GM19193 (cell line): ENCODE measurements around the gene PAQR8.

Experiments
- POLR2A ChIP-seq: IDR thresholded peaks from 4 replicates; pipeline ENCODE4 v1.6.1; 2011; ENCODE audit not compliant: insufficient read depth, insufficient read length; ENCODE audit errors: extremely low read depth

PAQR8 gene

GRCh38 chr6:52409499-52409898, 47.5 kb downstream of the PAQR8 start:
- TF ChIP-seq POLR2A = no peak

GRCh38 chr6:52410979-52411378, 49.0 kb downstream of the PAQR8 start:
- TF ChIP-seq POLR2A = no peak

- TF ChIP-seq POLR2A = no peak
Measured at GRCh38 chr6:52411911-52412310, 50.0 kb downstream of the PAQR8 start.

- no peak for TF ChIP-seq POLR2A
Measured at GRCh38 chr6:52415333-52415732, 53.4 kb downstream of the PAQR8 start.

GRCh38 chr6:52415917-52416628, 54.1 kb downstream of the PAQR8 start:
- no peak for TF ChIP-seq POLR2A

- TF ChIP-seq POLR2A = no peak
Measured at GRCh38 chr6:52416629-52417151, 54.7 kb downstream of the PAQR8 start.

- TF ChIP-seq POLR2A = no peak
Measured at GRCh38 chr6:52417675-52418111, 55.7 kb downstream of the PAQR8 start.

- no peak for TF ChIP-seq POLR2A
Measured at GRCh38 chr6:52418606-52419005, 56.7 kb downstream of the PAQR8 start.

GRCh38 chr6:52419809-52420667, 58.1 kb downstream of the PAQR8 start, which contains the start of gene EFHC1:
Gene EFHC1 (plus strand): TSS chr6:52420342. CDS start chr6:52420411, 69 bp downstream.
- peak; percentile 92 for TF ChIP-seq POLR2A

GRCh38 chr6:52420668-52421358, 58.9 kb downstream of the PAQR8 start:
- no peak for TF ChIP-seq POLR2A

GRCh38 chr6:52422156-52422555, 60.2 kb downstream of the PAQR8 start:
- no peak for TF ChIP-seq POLR2A

GRCh38 chr6:52423448-52423847, 61.5 kb downstream of the PAQR8 start:
- TF ChIP-seq POLR2A = no peak

- no peak for TF ChIP-seq POLR2A
Measured at GRCh38 chr6:52423971-52424381, 62.0 kb downstream of the PAQR8 start.

- TF ChIP-seq POLR2A = no peak
Measured at GRCh38 chr6:52424513-52424912, 62.6 kb downstream of the PAQR8 start.

GRCh38 chr6:52426667-52427066, 64.7 kb downstream of the PAQR8 start:
- no peak for TF ChIP-seq POLR2A
